Measurements from ENCODE around the gene FCRL3. TPM values are rescaled to one million over a fixed set of nuclear protein-coding genes. Genes with fewer than 3 reads are reported as not detected.

FCRL3 gene
- total and polyA plus RNA-seq, 2 of the 8 experiments (the other 6 are each of a cell fraction or from before 2014, with no cell fraction given) = not detected

DNA sequence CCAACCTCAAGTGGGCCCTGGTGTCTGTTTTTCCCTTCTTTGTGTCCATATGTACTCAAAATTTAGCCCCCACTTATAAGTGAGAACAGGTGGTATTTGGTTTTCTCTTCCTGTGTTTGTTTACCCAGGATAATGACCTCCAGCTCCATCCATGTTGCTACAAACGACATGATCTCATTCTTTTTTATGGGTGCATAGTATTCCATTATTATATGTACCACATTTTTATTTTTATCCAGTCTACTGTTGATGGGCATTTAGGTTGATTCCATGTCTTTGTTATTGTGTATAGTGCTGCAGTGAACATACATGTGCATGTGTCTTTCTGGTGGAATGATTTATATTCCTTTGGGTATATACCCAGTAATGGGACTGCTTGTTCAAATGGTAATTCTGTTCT is 27.6 kb downstream of the FCRL3 start (continued):
- TF ChIP-seq SRF (IDR thresholded peaks at IDR 0.05; ENCODE audit: low read depth, low read length) = no peak

DNA sequence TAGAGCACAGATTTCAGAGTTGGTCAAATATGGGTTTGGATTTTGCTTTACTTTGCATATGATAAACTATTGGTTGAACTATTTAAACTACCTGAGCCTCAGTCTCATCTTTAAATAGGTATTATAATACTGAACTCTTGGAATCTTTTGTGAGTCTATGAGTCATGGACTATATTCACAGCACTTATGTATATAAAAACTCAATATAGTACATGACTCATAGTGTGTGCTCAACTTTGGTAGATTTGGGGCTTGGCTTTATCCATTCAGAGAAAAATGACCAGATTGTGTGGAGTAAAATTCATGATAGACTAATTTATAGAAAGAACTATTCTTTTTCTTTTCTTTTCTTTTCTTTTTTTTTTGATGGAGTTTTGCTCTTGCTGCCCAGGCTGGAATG is 28.7 kb downstream of the FCRL3 start:
- H3K9ac ChIP-seq (replicated peaks in 1 of 4; ENCODE audit: extremely low read depth in 1 of 4, low read depth in 3 of 4, low read length in 3 of 4) = no peak overlapping the region
- no peaks in the 10 kb centered on the region for H3K27me3 ChIP-seq (replicated peaks in 1 of 4; ENCODE audit: control insufficient read depth in 3 of 4, extremely low read depth in 1 of 4, insufficient read depth in 3 of 4, low read length in 3 of 4)
- H2BK20ac ChIP-seq (ENCODE audit: low read length) = no peak overlapping the region
- H2BK5ac ChIP-seq (ENCODE audit: low read depth, low read length) = no peak overlapping the region
- H2AFZ ChIP-seq (ENCODE audit: low read length) = no peak overlapping the region
- H3K4me3 ChIP-seq (ENCODE audit: extremely low read depth in 1 of 4, insufficient read depth in 2 of 4, low read depth in 3 of 4, low read length in 4 of 4) = no peak overlapping the region
- H2AK5ac ChIP-seq (ENCODE audit: low read depth, low read length) = no peak overlapping the region
- ChIA-PET POLR2A (ENCODE audit: partially characterized antibody) (no interaction called here), CTCF (ENCODE audit: partially characterized antibody) (interaction anchor here (0.9 kb wide), 1 partner anchor 19 kb away, joined by 4 read pairs; no protein-coding TSS in a partner anchor)
- H3K4ac ChIP-seq (replicated peaks; ENCODE audit: insufficient read length, low read depth, low read length) = no peak overlapping the region
- H3K79me2 ChIP-seq (ENCODE audit: control insufficient read depth in 1 of 2, insufficient read depth in 2 of 2, low read length in 2 of 2) = no peaks in the 10 kb centered on the region
- H2BK15ac ChIP-seq (ENCODE audit: low read length) = no peak overlapping the region
- no peak for FAIRE-seq
- peaks cover 10 to 18% of the 10 kb centered on the region in 2 experiments; a peak in 3 of 4 replicates for H3K9me3 ChIP-seq (ENCODE audit: insufficient read depth in 2 of 2, low read depth in 1 of 2, low read length in 1 of 2)
- TF ChIP-seq, protein P1, sequence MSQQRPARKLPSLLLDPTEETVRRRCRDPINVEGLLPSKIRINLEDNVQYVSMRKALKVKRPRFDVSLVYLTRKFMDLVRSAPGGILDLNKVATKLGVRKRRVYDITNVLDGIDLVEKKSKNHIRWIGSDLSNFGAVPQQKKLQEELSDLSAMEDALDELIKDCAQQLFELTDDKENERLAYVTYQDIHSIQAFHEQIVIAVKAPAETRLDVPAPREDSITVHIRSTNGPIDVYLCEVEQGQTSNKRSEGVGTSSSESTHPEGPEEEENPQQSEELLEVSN (IDR thresholded peaks at IDR 0.05) = no peak
- TF ChIP-seq TEAD4 (IDR thresholded peaks at IDR 0.05; ENCODE audit: low read depth, low read length) (no peak), NRF1 (IDR thresholded peaks at IDR 0.05; ENCODE audit: low read depth, low read length) (no peak), JUND (IDR thresholded peaks at IDR 0.05; ENCODE audit: low read length) (no peak), SIRT6 (IDR thresholded peaks at IDR 0.05; ENCODE audit: low read length) (no peak), POU5F1 (IDR thresholded peaks at IDR 0.05; ENCODE audit: low read depth, low read length) (no peak), YY1 (IDR thresholded peaks at IDR 0.05; ENCODE audit: low read depth, low read length) (no peak)
- TF ChIP-seq, protein P2, sequence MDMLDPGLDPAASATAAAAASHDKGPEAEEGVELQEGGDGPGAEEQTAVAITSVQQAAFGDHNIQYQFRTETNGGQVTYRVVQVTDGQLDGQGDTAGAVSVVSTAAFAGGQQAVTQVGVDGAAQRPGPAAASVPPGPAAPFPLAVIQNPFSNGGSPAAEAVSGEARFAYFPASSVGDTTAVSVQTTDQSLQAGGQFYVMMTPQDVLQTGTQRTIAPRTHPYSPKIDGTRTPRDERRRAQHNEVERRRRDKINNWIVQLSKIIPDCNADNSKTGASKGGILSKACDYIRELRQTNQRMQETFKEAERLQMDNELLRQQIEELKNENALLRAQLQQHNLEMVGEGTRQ (IDR thresholded peaks at IDR 0.05; ENCODE audit: low read length) = no peak
- no peak overlapping the region for H4K8ac ChIP-seq (ENCODE audit: extremely low read depth, insufficient read depth, low read length)
- no peaks in the 10 kb centered on the region; a peak in 1 of 7 replicates for H3K4me1 ChIP-seq (replicated peaks in 1 of 4; ENCODE audit: control insufficient read depth in 3 of 4, insufficient read depth in 4 of 4, low read length in 3 of 4)
- no peak overlapping the region for H4K91ac ChIP-seq (replicated peaks; ENCODE audit: insufficient read length, low read length)
- no peak overlapping the region for H3K4me2 ChIP-seq (ENCODE audit: insufficient read depth in 1 of 2, low read depth in 2 of 2, low read length in 2 of 2)
- H2BK12ac ChIP-seq (ENCODE audit: low read depth, low read length) = no peak overlapping the region
- H3K27ac ChIP-seq (ENCODE audit: low read depth, low read length) = no peak overlapping the region
- no peak overlapping the region for H3K23ac ChIP-seq (ENCODE audit: insufficient read length)
- H3K79me1 ChIP-seq (ENCODE audit: low read depth, low read length) = no peaks in the 10 kb centered on the region
- no peak overlapping the region for H3K18ac ChIP-seq (ENCODE audit: extremely low read depth, low read length)
- H3K36me3 ChIP-seq (ENCODE audit: control insufficient read depth in 2 of 4, insufficient read depth in 4 of 4, low read length in 3 of 4) = no peaks in the 10 kb centered on the region
- H2BK120ac ChIP-seq (replicated peaks; ENCODE audit: low read depth, low read length) = no peak overlapping the region
- no peaks in the 10 kb centered on the region for H3K23me2 ChIP-seq (ENCODE audit: low read depth, low read length)
- no peaks in the 10 kb centered on the region for H4K20me1 ChIP-seq (replicated peaks in 1 of 2; ENCODE audit: control insufficient read depth in 1 of 2, insufficient read depth in 2 of 2, low read length in 2 of 2)
- no peak overlapping the region for H3K56ac ChIP-seq (replicated peaks; ENCODE audit: insufficient read length, low read depth, low read length)
- no peak overlapping the region for H4K5ac ChIP-seq (ENCODE audit: insufficient read length, low read depth, low read length)
- no peak overlapping the region for H3K14ac ChIP-seq (ENCODE audit: insufficient read length)
- no peak for DNase-seq (ENCODE audit: low read depth in 1 of 2, low spot score in 2 of 2)
